SK-N-SH treated with all-trans-retinoic acid at 6 μM for 48 hours (cell line): Measurements from ENCODE around the gene DMAC2.

Experiments used
- ARNTL ChIP-seq: fragments of 450-650 bp; formaldehyde crosslinking; IDR thresholded peaks from 2 replicates; pipeline ENCODE4 v1.5.0; 2020; ENCODE audit warnings: low read depth, mild to moderate bottlenecking, moderate library complexity, borderline replicate concordance
- GLIS3 ChIP-seq: fragments of 250-450 bp; sonication (Bioruptor Pico); IDR thresholded peaks from 2 replicates; pipeline ENCODE4 v1.5.0; 2020; ENCODE audit warnings: mild to moderate bottlenecking, moderate library complexity
- ZFP3 ChIP-seq: fragments of 250-450 bp; sonication (Bioruptor Pico); IDR thresholded peaks from 2 replicates; pipeline ENCODE4 v1.5.0; 2020; ENCODE audit warnings: mild to moderate bottlenecking, moderate library complexity
- ZFP30 ChIP-seq: fragments of 450-650 bp; formaldehyde crosslinking; IDR thresholded peaks from 2 replicates; pipeline ENCODE4 v1.5.0; 2022; ENCODE audit warnings: mild to moderate bottlenecking, moderate library complexity
- ZNF70 ChIP-seq: fragments of 450-650 bp; formaldehyde crosslinking; IDR thresholded peaks from 2 replicates; pipeline ENCODE4 v1.5.0; 2020; ENCODE audit warnings: mild to moderate bottlenecking, moderate library complexity
- TF ChIP-seq, protein P1 (sequence below): fragments of 250-450 bp; sonication (Bioruptor Pico); IDR thresholded peaks from 2 replicates; pipeline ENCODE4 v1.5.1; 2021; ENCODE audit warnings: mild to moderate bottlenecking, moderate library complexity

DNA sequence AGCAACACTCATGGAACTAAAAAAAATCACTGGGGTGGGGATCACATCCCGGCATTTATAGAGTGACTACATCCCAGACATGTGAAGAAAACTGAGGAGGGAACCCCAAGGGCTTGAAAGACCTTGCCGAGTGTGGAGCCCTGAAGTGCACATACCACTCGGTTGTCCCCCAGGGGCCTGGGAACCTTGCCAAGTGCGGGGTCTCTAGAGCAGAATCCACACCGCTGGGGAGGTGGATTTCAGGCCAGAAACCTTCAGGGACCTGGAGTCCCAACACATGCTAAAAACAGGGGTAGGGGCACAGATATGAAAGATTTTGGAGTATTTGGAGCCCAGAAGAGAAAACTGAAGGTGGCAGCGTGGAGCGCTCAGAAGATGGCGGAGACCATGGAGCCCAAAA, 38.5 kb upstream of the DMAC2 start:
- TF ChIP-seq ZFP30 = no peak
- TF ChIP-seq ARNTL (CRISPR knock-in tag) = no peak
- TF ChIP-seq ZFP3 (CRISPR knock-in tag) = no peak
- TF ChIP-seq, protein P1, sequence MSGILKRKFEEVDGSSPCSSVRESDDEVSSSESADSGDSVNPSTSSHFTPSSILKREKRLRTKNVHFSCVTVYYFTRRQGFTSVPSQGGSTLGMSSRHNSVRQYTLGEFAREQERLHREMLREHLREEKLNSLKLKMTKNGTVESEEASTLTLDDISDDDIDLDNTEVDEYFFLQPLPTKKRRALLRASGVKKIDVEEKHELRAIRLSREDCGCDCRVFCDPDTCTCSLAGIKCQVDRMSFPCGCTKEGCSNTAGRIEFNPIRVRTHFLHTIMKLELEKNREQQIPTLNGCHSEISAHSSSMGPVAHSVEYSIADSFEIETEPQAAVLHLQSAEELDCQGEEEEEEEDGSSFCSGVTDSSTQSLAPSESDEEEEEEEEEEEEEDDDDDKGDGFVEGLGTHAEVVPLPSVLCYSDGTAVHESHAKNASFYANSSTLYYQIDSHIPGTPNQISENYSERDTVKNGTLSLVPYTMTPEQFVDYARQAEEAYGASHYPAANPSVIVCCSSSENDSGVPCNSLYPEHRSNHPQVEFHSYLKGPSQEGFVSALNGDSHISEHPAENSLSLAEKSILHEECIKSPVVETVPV (CRISPR knock-in tag) = no peak
- no peak for TF ChIP-seq GLIS3
- TF ChIP-seq ZNF70 (CRISPR knock-in tag) = no peak
